ENCODE results near the gene CHERP.
"Not testable (repeated sequence)": the region's sequence is repeated elsewhere in the genome, so short reads cannot be mapped to it uniquely, and the experiment has no call there.

The CHERP gene

DNA sequence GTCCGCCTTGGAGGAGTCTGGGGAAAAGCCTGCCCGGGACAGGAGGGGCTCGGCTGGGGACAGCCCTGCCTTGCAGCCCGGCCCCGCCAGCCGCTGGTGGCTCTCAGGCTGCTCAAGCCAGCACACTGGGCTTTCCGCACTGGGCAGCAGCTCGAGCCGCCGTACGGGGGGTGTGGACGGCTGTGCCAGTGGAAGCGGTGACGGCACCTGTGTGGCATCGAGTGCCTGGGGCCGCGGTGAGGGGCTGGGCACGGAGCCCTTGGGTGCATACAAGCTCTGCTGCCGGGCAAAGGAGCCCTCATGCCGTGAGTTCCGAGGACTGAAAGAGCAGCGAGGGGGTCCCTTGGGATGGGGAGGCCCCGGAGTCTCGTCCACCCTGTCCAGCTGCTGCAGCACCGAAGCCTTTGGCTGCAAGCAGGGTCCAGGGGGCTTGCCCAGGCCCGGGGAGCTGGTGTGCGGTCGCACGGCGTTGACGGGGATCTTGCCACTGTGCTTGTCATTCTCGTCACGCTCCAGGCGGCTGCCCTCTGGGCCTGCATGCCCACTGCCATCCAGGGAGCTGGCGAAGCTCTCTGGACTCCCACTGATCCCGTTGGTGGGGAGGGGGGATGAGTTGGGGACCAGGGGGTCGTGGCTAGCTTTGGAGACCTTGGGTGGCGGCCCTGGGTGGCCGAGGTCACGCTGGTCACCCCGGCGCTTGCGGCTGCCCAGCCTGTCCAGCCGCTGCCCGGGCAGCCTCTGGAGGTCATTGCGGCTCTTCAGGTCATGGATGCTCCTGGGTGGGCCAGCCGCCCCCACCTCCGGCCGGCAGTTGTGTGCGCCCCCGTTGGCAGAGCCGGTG, 34.7 kb upstream of the CHERP start:
- DNase-seq (ENCODE audit: low read depth), result no peak

DNA sequence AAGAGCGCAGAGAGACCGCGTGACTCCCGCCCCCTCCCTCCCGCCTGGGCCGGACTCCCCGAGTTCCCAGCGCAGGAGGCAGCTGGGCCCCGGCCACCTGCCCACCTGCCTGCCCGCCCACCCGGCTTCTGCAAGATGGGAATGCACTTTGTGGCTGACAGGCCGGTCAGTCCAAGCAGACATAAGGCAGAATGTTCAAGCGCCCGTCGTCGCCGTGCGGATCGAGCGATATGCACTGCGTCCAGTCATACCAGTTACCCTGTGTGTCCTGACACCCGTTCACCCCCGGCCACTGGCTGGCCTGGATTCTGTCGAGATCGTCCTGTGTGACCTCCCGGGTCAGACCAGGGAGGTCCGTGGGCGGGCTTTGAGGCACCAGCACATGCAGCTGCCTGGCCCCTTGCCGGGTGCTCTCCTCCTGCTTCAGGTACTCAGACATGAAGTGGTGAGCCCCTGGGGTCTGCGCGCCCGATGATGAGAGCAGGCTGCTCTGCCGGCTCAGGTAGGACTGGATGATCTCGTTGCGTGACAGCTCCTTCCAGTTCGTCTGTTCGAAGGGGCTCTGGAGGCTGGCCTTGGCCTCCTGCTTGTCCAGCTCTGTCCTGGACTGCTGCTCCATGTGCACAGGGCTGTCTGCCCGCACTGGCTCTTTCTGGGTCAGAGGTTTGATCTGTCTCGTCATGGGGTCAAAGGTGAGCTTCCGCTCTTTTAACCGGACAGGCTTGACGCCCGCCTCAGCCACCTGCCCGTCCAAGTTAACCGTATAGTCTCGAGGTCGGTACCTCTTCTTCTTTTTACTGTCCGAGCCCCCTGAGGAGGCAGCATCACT, 33.8 kb upstream of the CHERP start:
- DNase-seq (ENCODE audit: low read depth), result no peak

DNA sequence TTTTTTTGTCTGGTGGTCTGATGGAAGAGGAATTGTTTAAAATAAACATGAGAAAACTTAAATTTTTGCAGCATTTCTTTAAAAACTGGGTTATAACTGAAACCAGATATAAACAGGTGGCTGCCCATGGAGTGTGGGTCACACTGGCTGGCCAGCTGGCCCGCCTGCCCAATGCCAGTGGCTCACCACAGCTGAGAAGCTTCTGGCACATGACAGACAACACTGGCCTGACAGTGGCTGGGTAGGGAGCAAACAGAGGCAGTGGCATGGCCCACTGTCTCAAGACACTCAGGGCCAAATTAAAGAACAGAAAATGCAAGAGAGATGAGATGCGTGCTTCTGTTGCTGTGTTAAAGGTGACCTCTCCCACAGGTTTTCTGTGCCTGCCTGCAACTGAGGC, 33.0 kb upstream of the CHERP start:
- DNase-seq (ENCODE audit: low read depth), result no peak

DNA sequence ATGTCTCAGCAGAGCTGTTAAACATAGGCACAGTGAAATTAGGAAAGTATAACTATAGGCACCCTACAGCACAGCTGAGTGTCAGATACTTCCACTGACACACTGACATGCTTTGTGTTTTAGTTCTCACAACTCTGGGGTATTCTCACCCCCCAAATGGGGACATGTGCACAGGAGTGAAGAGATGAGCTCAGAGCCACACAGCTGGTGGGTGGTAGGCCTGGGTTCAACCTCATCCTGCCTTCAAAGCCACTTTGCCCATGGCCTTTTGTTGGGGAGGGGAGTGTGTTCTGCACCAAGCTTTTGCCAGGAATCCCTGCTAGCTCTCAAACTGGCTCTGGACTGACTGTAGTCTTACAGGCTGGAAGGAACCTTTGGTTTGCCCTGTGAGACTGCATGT, 31.7 kb upstream of the CHERP start:
- DNase-seq (ENCODE audit: low read depth), result no peak

DNA sequence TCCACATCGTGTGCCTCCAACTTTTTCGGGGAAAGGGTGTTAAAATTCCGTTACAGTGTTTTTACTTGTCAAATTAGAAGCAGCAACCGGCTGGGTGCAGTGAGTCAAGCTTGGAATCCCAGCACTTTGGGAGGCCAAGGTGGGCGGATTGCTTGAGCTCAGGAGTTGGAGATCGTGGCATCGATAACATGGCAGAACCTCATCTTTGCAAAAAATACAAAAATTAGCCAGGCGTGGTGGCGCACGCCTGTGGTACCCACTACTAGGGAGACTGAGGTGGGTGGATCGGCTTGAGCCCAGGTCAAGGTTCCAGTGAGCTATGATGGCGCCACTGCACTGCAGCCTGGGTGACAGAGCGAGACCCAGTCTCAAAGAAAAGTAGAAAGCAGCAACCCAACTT, 31.1 kb upstream of the CHERP start:
- DNase-seq (ENCODE audit: low read depth), result no peak

DNA sequence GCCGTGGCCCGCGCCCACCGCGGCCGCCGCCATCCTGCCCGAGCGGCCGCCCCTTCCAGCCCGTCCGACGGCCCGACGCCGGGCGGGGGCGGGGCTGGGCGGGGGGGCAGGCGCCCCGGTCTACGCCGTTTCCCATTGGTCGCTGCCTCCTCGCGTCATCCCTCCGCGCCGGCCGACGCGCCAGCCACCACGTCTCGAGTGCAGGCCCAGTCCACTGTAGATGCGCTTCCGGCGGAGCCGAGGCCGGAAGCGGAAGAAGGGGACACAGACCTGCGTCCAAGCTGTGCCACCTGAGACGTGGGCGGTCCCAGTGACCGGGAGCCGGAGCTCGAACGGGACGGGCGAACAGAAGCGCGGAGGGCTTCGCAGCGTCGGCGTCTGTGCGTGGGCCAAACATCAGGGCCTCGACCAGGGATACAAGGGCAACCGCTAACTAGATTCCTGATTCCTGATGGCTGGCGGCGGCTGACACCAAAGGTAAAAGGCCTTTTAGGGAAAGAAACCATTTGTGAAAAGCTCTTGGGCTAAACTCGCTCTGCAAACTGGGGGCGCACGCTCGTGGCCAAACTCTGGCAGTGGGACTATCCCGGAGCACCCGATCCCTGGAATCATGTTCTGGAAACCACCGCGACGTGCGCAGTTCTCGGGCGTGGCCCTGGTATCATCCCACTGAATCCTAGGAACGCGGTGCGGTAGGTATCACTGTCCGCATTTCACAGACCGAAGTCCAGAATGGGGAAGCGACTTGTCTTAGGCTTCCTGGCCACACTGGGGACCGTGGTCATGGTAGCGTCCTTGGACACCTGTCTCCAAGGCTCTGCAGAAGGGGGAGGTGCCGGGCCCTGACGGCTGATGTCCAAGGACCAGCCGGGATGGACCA, 30.3 kb upstream of the CHERP start, which contains the start of gene SLC35E1:
TSS of gene SLC35E1 (minus strand) at position 84 of the 880 bp plus-strand sequence. CDS start at position 33, 51 bp downstream.
- peak; percentile 90 for DNase-seq (ENCODE audit: low read depth)

DNA sequence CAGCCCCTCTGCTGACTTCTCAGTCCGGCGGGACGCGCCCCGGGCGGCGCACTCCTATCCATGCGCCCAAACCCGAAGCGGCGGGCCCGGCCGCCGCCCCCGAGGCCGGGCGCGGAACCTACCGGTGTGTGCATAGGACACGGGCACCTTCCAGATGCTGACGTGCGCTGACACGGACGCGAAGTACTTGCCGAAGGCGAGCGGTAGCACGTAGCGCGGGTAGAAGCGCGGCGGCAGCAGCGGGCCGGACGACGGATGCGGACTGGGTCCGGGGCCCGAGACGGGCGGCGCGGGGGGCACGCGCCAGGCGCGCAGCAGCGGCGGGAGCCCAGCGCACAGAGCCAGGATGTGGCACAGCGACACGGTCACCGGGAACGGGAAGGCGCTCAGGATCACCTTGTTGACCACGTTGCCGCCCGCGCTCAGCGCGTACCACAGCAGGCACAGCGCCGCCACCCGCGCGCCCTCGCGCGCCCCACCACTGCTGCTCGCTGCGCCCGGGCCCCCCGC, 29.6 kb upstream of the CHERP start:
- DNase-seq (ENCODE audit: low read depth), result no peak

DNA sequence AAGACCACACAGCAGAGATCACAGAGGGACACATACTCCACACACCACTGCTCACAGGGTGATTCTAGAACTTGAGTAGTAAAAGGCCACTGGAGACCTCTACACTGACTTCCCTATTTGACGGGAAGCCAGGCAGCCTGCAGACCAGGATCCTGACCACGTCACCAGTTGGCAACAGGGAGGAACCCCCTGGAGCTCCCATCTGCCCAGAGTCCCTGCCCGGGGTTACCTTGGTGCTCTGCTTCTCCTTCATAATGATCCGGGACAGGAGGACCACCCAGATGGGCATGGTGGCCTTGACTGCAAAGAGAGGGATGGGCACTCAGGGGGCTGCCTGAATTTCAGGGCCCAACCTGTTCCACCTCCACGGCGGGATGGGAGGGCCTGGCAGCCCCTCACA, 29.0 kb upstream of the CHERP start:
- DNase-seq (ENCODE audit: low read depth), result no peak

DNA sequence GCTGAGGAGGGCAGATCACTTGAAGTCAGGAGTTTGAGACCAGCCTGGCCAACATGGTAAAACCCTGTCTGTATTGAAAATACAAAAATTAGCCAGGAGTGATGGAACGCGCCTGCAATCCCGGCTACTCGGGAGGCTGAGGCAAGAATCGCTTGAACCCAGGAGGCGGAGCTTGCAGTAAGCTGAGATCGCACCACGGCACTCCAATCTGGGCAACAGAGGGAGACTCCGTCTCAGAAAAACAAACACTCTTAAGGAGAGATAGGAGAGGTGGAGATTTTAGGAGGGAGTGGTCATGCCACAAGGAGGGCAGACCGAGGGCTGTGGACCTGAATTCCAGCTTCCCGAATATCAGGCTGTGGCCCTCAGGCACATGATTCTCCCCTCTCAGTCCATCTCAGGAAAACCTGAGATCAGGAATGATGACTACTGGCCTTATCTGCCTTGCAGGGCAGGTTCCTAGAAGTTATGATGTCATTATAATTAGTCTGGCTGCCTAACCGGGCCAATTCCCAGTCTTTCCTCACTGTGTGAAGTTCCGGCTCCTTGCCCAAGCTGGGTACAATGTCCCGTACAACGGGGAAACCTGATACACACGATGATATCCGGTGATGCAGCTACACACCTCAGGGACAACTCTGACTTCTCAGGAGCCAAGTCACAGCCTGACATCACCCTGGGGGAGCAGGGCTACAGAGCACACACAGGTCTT, 27.5 kb upstream of the CHERP start:
- no peak for DNase-seq (ENCODE audit: low read depth)

DNA sequence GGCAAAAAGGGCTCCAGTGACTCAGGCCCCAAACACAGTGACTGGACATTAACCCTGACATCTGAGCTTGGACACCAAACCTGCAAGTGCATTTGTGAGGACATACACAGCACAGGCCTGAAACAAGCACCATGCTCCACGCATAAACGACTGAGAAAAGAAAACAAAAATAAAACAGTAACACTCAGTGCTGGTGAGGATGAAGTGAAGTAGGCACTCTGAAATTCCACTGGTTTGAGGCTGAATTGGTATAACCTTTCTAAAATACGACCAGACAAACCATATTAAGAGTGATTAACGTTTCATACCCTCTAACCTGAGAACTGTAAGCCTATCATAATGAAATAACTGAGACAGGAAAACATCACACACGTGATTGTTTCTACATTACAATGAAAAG, 24.5 kb upstream of the CHERP start:
- no peak for DNase-seq (ENCODE audit: low read depth)

DNA sequence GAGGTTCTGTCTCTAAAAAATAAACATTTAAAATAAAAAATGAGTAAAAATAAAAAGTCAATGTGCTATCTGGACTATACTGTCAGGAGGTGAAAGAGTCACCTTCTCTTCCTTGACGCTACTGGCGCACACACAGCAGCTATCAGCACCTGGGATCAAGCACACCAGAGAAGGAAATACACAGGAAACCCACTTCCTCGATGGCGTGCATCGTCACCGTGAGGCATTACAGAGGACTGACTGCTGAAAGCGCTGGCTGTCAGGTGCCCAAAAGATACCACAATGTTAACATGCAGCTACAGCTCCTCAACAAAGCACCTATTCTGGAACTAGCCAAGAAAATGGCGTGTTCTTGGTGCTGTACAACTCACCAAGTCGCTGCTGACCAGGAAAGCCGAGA, 23.9 kb upstream of the CHERP start:
- peak; percentile 48 for DNase-seq (ENCODE audit: low read depth)

DNA sequence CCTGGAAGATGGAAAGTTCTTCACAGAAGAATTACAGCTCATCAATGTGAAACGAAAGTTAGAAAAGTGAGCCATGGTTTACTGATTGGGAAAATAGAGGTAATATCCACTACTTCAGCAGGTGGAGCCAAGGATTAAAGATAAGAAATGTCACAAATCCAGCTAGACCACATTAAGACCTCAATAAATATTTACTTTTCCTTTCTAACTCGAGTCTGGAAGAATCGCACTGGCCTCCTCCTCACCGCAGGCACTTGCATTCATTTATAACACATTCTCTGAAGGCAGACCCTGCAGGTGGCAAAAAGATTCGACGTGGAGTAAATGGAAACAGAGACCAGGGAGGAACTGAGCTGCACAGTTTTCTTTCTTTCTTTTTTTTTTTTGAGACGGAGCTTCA, 22.6 kb upstream of the CHERP start:
- DNase-seq (ENCODE audit: low read depth), result no peak

DNA sequence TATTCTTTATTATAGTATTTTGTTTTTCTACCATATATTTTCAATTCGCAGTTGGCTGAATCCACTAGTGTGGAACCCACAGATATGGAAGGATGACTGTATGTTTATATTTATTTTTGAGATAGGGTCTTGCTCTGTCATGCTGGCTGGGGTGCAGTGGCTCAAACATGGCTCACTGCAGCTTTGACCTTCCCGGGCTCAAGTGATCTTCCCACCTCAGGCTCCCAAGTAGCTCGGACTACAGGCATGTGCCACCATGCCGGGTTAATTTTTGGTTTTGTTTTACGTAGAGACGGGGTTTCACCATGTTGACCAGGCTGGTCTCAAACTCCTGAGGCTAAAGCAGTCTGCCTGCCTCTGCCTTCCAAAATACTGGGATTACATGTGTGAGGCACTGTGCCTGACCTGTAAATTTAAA, 20.4 kb upstream of the CHERP start:
- no peak for DNase-seq (ENCODE audit: low read depth)

DNA sequence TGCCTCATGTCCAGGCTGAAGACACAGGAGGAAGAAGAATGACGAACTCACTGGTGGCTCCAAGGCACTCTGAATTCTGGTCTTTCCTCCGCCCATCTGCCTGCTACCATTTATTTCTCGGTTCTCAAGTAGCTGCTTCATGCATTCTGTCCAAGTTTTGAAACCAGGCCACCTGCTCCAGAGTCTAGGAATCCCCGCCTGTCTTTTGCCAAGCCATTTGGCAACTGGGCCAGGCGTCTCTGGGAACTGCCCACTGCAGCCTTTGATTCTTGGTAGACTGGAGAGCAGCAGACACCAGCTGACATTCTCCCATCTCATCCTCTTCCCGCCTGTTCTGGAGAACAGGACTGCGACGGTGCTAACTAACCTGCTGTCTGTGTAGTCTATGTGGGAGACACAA, 19.1 kb upstream of the CHERP start:
- DNase-seq (ENCODE audit: low read depth), result no peak

DNA sequence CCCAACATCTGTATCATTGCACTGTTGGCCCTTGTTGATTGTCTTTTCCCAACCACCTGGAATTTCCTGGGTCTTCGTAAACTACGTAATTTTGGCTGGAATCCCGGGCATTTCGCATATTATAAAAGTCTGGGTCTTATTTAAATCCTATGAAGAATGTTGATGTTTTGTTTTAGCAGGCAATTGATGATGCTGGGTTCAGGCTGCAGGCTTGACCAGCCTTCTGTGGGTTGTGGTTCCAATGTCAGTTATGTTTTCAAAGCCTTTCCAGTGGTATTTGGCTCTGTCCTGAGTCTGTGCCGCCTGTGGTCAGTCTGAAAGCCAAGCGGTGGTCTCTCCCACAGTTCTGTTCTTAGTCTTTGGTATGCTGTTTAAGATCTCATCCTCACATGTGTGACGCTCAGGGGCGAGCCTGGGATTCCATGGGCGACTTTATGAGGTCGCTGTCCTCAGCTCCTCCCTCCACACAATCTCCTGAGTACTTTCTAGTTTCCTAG, 17.6 kb upstream of the CHERP start:
- DNase-seq (ENCODE audit: low read depth), result no peak

DNA sequence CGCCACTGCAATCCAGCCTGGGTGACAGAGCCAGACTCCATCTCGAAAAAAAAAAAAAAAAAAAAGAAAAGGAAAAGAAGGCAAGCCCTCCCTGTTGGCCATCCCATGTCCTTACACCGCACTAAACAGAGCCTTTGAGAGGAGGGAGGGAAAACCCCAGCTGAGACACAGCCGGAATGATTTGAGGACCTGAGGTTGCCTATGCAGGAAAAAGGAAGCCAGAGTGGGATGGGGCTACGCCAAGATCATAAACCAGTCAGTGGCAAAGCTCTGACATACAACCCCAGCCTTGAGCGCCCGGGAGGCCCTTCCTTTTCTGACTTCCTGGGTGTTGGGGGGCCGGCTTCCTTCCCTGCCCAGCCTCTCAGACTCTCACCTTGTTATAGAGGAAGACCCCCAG, 12.5 kb upstream of the CHERP start:
- DNase-seq (ENCODE audit: low read depth), result no peak

DNA sequence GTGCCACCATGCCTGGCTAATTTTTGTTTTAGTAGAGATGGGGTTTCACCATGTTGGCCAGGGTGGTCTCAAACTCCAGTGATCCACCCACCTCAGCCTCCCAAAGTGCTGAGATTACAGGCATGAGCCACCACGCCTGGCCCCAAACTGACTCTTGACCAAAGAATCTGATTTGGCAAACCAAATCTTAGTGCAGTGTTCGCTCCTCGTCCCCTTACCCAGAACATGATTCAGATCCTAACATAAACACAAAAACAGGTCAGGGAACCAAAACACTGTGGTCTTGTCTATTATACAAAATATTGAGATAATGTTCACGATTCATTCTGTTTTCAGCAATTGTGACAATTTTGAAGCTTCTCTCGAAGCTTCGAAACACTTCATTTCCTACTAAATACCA, 9.7 kb upstream of the CHERP start:
- DNase-seq (ENCODE audit: low read depth), result not testable (repeated sequence)

DNA sequence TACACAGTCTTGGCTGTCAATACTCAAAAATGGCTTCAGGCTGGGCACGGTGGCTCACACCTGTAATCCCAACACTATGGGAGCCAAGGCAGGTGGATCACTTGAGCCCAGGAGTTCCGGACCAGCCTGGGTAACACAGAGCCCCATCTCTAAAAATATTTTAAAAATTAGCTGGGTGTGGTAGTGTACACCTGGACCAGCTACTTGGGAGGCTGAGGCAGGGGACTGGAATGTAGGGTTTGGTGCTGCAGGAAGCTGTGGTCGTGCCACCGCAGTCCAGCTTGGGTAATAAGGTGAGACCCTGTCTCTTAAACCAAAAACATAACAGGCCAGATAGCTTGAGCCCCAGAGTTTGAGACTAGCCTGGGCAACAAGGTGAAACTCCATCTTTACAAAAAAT, 6.7 kb upstream of the CHERP start:
- DNase-seq (ENCODE audit: low read depth), result no peak

DNA sequence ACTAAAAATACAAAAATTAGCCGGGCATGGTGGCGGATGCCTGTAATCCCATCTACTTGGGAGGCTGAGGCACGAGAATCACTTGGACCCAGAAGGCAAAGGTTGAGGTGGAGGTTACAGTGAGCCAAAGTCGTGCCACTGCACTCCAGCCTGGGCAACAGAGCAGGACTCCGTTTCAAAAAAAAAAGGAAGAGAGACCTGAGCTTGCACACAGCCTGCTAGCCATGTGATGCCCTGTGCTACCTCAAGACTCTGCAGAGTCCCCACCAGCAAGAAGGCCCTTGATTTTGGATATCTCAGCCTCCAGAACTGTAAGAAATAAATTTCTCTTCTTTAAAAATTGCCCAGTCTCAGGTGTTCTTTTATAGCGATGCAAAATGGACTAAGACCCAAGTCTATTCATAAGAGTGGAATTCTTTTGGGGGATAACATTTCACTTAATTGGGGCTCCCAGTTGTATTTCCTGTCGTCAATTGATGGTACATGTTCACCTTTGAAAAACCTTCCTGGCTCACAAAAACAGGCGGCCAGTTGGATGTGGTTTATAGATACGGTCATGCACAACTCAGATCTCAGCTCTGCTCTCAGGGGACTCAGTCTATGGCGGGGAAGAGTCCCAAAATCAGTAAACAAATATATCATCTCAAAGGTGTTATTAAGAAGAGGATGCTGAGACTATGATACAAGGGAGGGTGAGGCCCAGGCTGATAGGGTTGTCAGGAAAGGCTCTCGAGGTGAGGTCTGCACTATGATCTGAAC, 2.4 kb upstream of the CHERP start:
- no peak for DNase-seq (ENCODE audit: low read depth)

DNA sequence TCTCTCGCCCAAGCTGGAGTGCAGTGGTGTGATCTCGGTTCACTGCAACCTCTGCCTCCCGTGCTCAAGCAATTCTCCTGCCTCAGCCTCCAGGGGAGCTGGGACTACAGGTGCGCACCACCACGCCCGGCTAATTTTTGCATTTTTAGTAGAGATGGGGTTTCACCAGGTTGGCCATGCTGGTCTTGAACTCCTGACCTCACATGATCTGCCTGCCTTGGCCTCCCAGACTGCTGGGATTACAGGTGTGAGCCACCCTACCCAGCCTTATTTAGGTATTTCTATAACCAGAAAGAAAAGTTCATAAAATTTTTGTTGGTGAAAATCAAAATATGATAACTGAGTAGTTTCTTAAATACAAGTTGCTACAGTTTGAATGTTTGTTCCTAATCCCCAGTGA, 1.5 kb upstream of the CHERP start:
- not testable (repeated sequence) for DNase-seq (ENCODE audit: low read depth)

All from stimulated activated CD8-positive, alpha-beta memory T cell treated with anti-CD3 and anti-CD28 coated beads, Interleukin-4, amount 100 ng/mL, for 24 hours (primary cell).